GM23248 (cell line): ENCODE measurements around the gene ARMC3. TPM values are rescaled to one million over a fixed set of nuclear protein-coding genes. Genes with fewer than 3 reads are reported as not detected.
"Not testable (repeated sequence)": the region's sequence is repeated elsewhere in the genome, so short reads cannot be mapped to it uniquely, and the experiment has no call there.

Source experiments
- DNase-seq: peaks from one replicate; pipeline ENCODE4 v3.0.0-alpha.2; 2015
- H2AFZ ChIP-seq: fragments of 200-600 bp; sonication (generic); 2 replicates; pipeline ENCODE4 v1.6.1; 2016; ENCODE audit warnings: antibody characterized with exemption
- H3F3A ChIP-seq: fragments of 200-600 bp; sonication (generic); 2 replicates; pipeline ENCODE4 v1.6.1; 2016; ENCODE audit warnings: mild to moderate bottlenecking, antibody characterized with exemption, mixed run types; ENCODE audit not compliant: insufficient read depth
- H3K27ac ChIP-seq: fragments of 200-600 bp; sonication (generic); 2 replicates; pipeline ENCODE4 v1.5.1; 2016; ENCODE audit warnings: mild to moderate bottlenecking
- H3K27me3 ChIP-seq: fragments of 200-600 bp; sonication (generic); replicated peaks from 2 replicates; pipeline ENCODE4 v1.6.1; 2016; ENCODE audit warnings: mild to moderate bottlenecking; ENCODE audit not compliant: insufficient read depth
- H3K36me3 ChIP-seq: fragments of 200-600 bp; sonication (generic); 2 replicates; pipeline ENCODE4 v1.6.1; 2016; ENCODE audit warnings: low read depth, mild to moderate bottlenecking
- H3K4me1 ChIP-seq: fragments of 200-600 bp; sonication (generic); 2 replicates; pipeline ENCODE4 v1.6.1; 2016; ENCODE audit warnings: mild to moderate bottlenecking; ENCODE audit not compliant: insufficient read depth
- H3K4me2 ChIP-seq: fragments of 200-600 bp; sonication (generic); one replicate; pipeline ENCODE4 v1.6.1; 2016; ENCODE audit warnings: mild to moderate bottlenecking; ENCODE audit not compliant: unreplicated experiment
- H3K4me3 ChIP-seq: fragments of 200-600 bp; sonication (generic); 2 replicates; pipeline ENCODE4 v1.5.1; 2016; ENCODE audit warnings: mild to moderate bottlenecking
- H3K79me2 ChIP-seq: fragments of 200-600 bp; sonication (generic); 2 replicates; pipeline ENCODE4 v1.6.1; 2016; ENCODE audit warnings: mild to moderate bottlenecking; ENCODE audit not compliant: insufficient read depth
- H3K9ac ChIP-seq: fragments of 200-600 bp; sonication (generic); 2 replicates; pipeline ENCODE4 v1.6.1; 2016; ENCODE audit warnings: mild to moderate bottlenecking
- H3K9me2 ChIP-seq: fragments of 200-600 bp; sonication (generic); 2 replicates; pipeline ENCODE4 v1.6.1; 2016; ENCODE audit warnings: mixed run types, mild to moderate bottlenecking, moderate library complexity; ENCODE audit not compliant: insufficient read depth
- H3K9me3 ChIP-seq: fragments of 200-600 bp; sonication (generic); one replicate; pipeline ENCODE4 v1.6.1; 2017; ENCODE audit warnings: low read depth
- H4K20me1 ChIP-seq: fragments of 200-600 bp; sonication (generic); 2 replicates; pipeline ENCODE4 v1.6.0; 2016; ENCODE audit not compliant: insufficient read depth
- EZH2 ChIP-seq: fragments of 200-600 bp; sonication (generic); IDR thresholded peaks from 2 replicates; pipeline ENCODE4 v1.6.1; 2018; ENCODE audit warnings: antibody characterized with exemption, mild to moderate bottlenecking; ENCODE audit not compliant: insufficient read depth, poor library complexity, severe bottlenecking
- EZH2phosphoT487 ChIP-seq: fragments of 200-600 bp; sonication (generic); IDR thresholded peaks from 2 replicates; pipeline ENCODE4 v1.6.1; 2018; ENCODE audit warnings: antibody characterized with exemption, moderate library complexity, mild to moderate bottlenecking, low read depth; ENCODE audit not compliant: insufficient read depth
- WGBS, 2 experiments: methylation state at CpG; one replicate each; pipeline ENCODE4 v1.1.6; 2015 to 2017; ENCODE audit warnings: low lambda C conversion rate in 2 of 2, low coverage in 1 of 2; ENCODE audit errors: missing lambda C conversion rate in 2 of 2; 5-methylcytosine and 5-hydroxymethylcytosine counted together
- in situ Hi-C: fragments of 300-500 bp; cut with MboI; formaldehyde crosslinking; loops from 2 replicates; pipeline ENCODE4 v1.15.0; 2020
- polyA plus RNA-seq: library from polyadenylated mRNA; unstranded; fragments of >200 nt; fragmentation: Nextera tagmentation; extraction: Ambion mirVana; gene quantifications from 2 replicates; pipeline ENCODE4 v1.2.1, GENCODE V29; 2016
- total RNA-seq: library from RNA; depleted of rRNA; stranded (reverse); fragments of >200 nt; shearing (Covaris generic); gene quantifications from 2 replicates; pipeline ENCODE4 v1.2.3, GENCODE V29; 2014

The ARMC3 gene
- total and polyA plus RNA-seq, 2 experiments from 2014 or later, result not detected

DNA sequence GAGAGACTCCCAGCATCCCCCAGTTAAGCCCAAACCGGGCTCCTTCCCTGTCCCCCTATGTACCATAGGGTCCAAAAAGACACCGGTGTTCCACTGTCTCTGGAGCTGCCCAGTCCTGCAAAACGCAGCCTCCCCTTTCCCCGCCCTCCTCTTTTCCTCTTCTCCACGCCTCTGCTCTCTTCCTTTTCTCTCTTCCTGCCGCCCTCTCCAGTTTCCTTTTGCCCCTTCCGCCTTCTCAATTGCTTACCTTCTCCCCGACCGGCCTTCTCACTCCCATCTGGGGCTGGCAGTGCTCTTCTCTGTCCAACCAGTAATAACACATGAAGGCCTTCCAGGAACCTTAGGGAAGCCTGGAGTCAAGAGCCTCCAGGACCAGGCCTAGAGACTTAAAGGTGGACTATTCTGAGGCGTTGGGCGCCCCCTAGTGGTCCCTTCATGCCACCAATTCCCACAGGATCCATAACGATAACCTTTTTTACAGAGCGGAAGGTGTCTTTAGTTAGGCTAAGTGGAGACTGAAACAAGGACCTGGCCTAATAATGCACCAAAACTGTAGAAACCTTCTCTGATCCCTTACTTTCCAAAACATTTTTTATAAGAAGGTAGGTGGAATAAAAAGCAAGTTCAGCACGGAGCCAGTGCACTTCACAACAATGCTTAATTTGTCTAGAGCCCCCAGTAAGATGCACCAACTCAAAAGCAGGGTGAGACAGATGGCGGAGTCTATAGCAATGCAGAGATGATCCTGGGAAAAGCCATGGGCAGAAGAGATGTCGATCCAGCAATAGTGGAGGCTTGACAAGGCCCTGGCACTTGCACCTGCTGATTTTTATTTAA is 140.3 kb downstream of the ARMC3 start:
- 43 to 44% methylated on average over 16 of the region's 16 CpGs for WGBS, 2 experiments
- Histone ChIP-seq H3F3A (no peaks in the 10 kb centered on the region), H3K79me2 (no peaks in the 10 kb centered on the region), H3K4me3 (no peak overlapping the region), H3K4me1 (peaks cover 10% of the 10 kb centered on the region; the same call in 1 of the 2 replicates), H4K20me1 (no peaks in the 10 kb centered on the region), H2AFZ (peak overlapping the region; percentile 60; the same call in 1 of the 2 replicates), H3K4me2 (no peak overlapping the region), H3K27me3 (no peaks in the 10 kb centered on the region), H3K27ac (no peak overlapping the region), H3K9me2 (no peaks in the 10 kb centered on the region), H3K9ac (no peak overlapping the region), H3K36me3 (no peaks in the 10 kb centered on the region), H3K9me3 (no peaks in the 10 kb centered on the region)
- TF ChIP-seq EZH2phosphoT487 (no peak), EZH2 (no peak)
- DNase-seq, result peak; percentile 84
- in situ Hi-C loops, result no loop called here

DNA sequence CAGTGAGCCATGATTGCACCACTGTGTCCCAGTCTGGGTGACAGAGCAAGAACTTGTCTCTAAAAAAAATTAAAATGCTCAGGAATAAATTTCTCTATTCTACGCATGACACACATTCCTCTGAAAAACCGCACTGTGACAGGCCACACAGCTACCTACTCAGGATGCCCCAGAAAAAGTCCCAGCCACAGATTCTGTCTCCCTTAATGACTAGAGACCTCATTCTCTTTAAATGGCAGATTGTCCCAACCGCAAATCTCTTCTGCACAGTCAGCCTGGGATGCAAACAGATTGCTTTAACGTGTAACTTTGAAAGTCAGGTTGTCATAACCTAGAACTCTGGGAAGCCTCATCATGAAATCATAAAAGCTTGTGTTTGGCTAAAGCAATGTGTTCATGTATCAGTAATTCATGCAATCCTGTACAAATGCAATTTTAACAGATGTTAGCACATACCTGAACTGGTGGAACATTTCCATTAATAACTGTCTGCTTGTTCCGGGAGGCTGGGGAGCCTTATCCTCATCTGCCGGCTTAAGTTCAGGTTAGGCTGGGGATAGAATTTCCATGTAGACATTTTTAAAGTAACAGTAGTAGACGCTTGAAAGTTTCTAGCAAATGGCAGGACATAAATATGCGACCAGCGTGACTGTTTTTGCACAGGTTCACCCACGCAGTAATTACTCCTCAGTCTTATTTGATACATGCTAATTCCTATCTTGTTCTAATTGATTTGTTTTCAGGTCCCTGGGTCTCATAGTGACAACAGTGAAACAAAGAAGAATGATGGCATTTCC is 141.4 kb downstream of the ARMC3 start:
- in situ Hi-C loops, result no loop called here

DNA sequence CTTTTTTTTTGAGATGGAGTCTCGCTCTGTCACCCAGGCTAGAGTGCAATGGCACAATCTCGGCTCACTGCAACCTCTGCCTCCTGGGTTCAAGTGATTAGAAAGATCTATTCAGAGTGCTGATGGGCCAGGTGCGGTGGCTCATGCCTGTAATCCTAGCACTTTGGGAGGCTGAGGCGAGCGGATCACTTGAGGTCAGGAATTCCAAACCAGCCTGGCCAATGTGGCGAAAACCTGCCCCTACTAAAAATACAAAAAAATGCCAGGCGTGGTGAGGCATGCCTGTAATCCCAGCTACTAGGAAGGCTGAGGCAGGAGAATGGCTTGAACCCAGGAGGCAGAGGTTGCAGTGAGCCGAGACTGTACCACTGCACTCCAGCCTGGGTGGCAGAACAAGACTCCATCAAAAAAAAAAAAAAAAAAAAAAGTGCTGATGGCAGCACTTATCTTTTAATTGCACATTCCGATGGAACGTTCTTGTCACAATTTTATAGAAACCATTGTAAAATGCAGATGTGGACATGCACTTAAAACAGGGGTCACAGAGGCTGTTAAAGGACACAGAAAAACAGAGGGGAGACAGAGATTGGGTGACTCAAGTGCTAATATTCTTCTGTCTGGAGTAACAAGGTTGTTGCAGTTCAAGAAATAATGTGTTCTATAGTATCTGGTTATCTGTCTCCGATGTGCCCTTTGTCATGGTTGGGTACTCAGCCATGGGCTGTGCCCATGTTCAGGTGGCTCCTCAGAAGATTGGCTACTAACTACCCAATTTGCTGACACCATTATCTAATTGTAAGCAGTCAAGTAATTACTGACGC is 142.4 kb downstream of the ARMC3 start:
- H3K4me3 ChIP-seq, DNase-seq, H4K20me1 ChIP-seq, H3K36me3 ChIP-seq, H3F3A ChIP-seq, H3K27me3 ChIP-seq, H3K79me2 ChIP-seq, in situ Hi-C loops, H3K9me3 ChIP-seq, H3K4me2 ChIP-seq, H2AFZ ChIP-seq, H3K9me2 ChIP-seq, H3K9ac ChIP-seq, H3K4me1 ChIP-seq, H3K27ac ChIP-seq: not testable (repeated sequence)
- WGBS, 2 experiments, result 73 to 75% methylated on average over 12 of the region's 12 CpGs

More for the DNA sequence above, 141.4 kb downstream of the ARMC3 start:
- Histone ChIP-seq H3K9me3 (no peaks in the 10 kb centered on the region), H3F3A (no peaks in the 10 kb centered on the region), H3K9me2 (no peaks in the 10 kb centered on the region), H3K27ac (no peak overlapping the region), H4K20me1 (no peaks in the 10 kb centered on the region), H3K4me1 (peaks cover 10% of the 10 kb centered on the region; the same call in 1 of the 2 replicates), H2AFZ (no peak overlapping the region), H3K27me3 (no peaks in the 10 kb centered on the region), H3K4me3 (no peak overlapping the region), H3K36me3 (no peaks in the 10 kb centered on the region), H3K79me2 (no peaks in the 10 kb centered on the region), H3K4me2 (no peak overlapping the region), H3K9ac (no peak overlapping the region)
- DNase-seq, result no peak
- WGBS, 2 experiments, result 76 to 78% methylated on average over 10 of the region's 10 CpGs
- TF ChIP-seq EZH2, result no peak
- TF ChIP-seq EZH2phosphoT487, result no peak

DNA sequence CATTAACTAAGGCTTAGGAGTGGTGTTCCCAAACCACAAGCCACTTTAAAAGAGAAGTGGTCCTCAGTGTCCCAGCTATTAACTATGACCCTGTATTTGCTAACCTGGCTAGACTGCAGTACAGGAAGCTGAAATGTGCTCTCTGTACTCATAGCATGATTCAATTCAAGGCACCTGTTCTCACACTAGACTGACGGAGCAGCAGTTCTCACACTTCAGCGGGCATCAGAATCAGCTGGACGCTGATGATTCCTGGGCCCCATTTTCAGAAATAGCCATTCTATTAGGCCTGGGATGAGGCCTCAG is 143.0 kb downstream of the ARMC3 start:
- 93 to 96% methylated on average over 3 of the region's 3 CpGs for WGBS, 2 experiments
- 0 out of 2 replicates have a peak, but pooled peaks cover 2% of the 10 kb centered on the region for H3K4me1 ChIP-seq
- H3K36me3 ChIP-seq, result no peaks in the 10 kb centered on the region
- H3K9ac ChIP-seq, result no peak overlapping the region
- no peak overlapping the region for H2AFZ ChIP-seq
- H3K9me2 ChIP-seq, result no peaks in the 10 kb centered on the region
- H3F3A ChIP-seq, result no peaks in the 10 kb centered on the region
- no peaks in the 10 kb centered on the region for H3K9me3 ChIP-seq
- H3K4me3 ChIP-seq, result no peak overlapping the region
- H3K27ac ChIP-seq, result no peak overlapping the region
- H3K27me3 ChIP-seq, result no peaks in the 10 kb centered on the region
- no peaks in the 10 kb centered on the region for H3K79me2 ChIP-seq
- TF ChIP-seq EZH2, result no peak
- no peak for DNase-seq
- in situ Hi-C loops, result no loop called here
- H4K20me1 ChIP-seq, result no peaks in the 10 kb centered on the region
- H3K4me2 ChIP-seq, result no peak overlapping the region

DNA sequence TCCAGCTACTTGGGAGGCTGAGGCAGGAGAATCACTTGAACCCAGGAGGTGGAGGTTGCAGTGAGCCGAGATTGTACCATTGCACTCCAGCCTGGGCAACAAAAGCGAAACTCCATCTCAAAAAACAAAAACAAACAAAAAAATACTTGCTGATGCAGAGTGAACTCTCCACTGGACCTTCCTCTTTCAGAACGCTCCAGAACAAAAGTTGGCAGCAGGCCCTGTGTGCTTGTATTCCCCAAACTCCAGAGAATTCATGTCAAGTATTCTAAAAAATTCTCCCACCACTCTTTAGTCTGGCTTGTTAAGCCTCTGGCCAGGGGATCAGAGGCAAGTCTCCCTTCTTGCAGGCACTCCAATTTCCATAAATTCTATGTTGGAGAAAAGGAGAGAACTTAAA is 144.7 kb downstream of the ARMC3 start:
- H3K4me2 ChIP-seq, H2AFZ ChIP-seq, H3K4me3 ChIP-seq, DNase-seq, H3K79me2 ChIP-seq, H3K27ac ChIP-seq, H3F3A ChIP-seq, H3K9ac ChIP-seq, H4K20me1 ChIP-seq, H3K36me3 ChIP-seq, H3K9me2 ChIP-seq, H3K27me3 ChIP-seq, in situ Hi-C loops, H3K4me1 ChIP-seq, H3K9me3 ChIP-seq: not testable (repeated sequence)
- WGBS, 2 experiments, result 28 to 30% methylated on average over 3 of the region's 3 CpGs
